PC-9 (cell line): ENCODE data around the gene PYGB.

Experiments
- CTCF ChIP-seq: fragments of 200-600 bp; sonication (generic); conservative IDR thresholded peaks from 2 replicates; pipeline ENCODE4 v1.6.1; 2017; ENCODE audit warnings: mixed run types, antibody characterized with exemption, mild to moderate bottlenecking, moderate library complexity
- EZH2 ChIP-seq: fragments of 200-600 bp; sonication (generic); IDR thresholded peaks from 2 replicates; pipeline ENCODE4 v1.8.0; 2017; ENCODE audit warnings: antibody characterized with exemption, low read depth

GRCh38 chr20:25258476-25258805 lies 10.6 kb downstream of the PYGB start:
- no peak for TF ChIP-seq CTCF
- no peak for TF ChIP-seq EZH2
